ENCODE data around the gene POMGNT1.

- TF ChIP-seq, protein P1, sequence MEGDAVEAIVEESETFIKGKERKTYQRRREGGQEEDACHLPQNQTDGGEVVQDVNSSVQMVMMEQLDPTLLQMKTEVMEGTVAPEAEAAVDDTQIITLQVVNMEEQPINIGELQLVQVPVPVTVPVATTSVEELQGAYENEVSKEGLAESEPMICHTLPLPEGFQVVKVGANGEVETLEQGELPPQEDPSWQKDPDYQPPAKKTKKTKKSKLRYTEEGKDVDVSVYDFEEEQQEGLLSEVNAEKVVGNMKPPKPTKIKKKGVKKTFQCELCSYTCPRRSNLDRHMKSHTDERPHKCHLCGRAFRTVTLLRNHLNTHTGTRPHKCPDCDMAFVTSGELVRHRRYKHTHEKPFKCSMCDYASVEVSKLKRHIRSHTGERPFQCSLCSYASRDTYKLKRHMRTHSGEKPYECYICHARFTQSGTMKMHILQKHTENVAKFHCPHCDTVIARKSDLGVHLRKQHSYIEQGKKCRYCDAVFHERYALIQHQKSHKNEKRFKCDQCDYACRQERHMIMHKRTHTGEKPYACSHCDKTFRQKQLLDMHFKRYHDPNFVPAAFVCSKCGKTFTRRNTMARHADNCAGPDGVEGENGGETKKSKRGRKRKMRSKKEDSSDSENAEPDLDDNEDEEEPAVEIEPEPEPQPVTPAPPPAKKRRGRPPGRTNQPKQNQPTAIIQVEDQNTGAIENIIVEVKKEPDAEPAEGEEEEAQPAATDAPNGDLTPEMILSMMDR (IDR thresholded peaks at IDR 0.05) = no peak
- TF ChIP-seq EZH2 (IDR thresholded peaks at IDR 0.05) (no peak), EZH2phosphoT487 (IDR thresholded peaks at IDR 0.05) (no peak)
Observed at GRCh38 chr1:46221749-46222148, 23.5 kb upstream of the POMGNT1 start.
